Keratinocyte (primary cell): ENCODE results near the gene WDR27. TPM values are rescaled to one million over a fixed set of nuclear protein-coding genes. Genes with fewer than 3 reads are reported as not detected.

ENCODE experiments used
- DNase-seq: peaks from one replicate; pipeline ENCODE4 v3.0.0-alpha.2; 2011; ENCODE audit warnings: low read depth, missing footprints, low spot score
- FAIRE-seq: peaks from 2 replicates; lab custom pipeline; 2011; peaks lifted over from hg19 to GRCh38; lab: Jason Lieb, UNC
- H2AFZ ChIP-seq: 2 replicates; pipeline ENCODE4 v1.6.0; 2012; ENCODE audit warnings: low read length, control low read depth, inconsistent platforms; ENCODE audit not compliant: control insufficient read depth
- H3K27ac ChIP-seq: 2 replicates; pipeline ENCODE4 v1.5.1; 2011; ENCODE audit warnings: low read length; ENCODE audit not compliant: control insufficient read depth, insufficient read depth
- H3K27me3 ChIP-seq: 3 replicates; pipeline ENCODE4 v1.6.0; 2011; ENCODE audit warnings: low read length; ENCODE audit not compliant: control insufficient read depth, insufficient read depth; ENCODE audit errors: extremely low read depth
- H3K36me3 ChIP-seq, 2 experiments: 2 replicates in 1 of 2; 3 replicates in 1 of 2; pipeline ENCODE4 v1.5.1; 2011; ENCODE audit warnings: low read length in 2 of 2, mild to moderate bottlenecking in 1 of 2; ENCODE audit not compliant: control insufficient read depth in 2 of 2, insufficient read depth in 2 of 2; ENCODE audit errors: extremely low read depth in 1 of 2
- H3K4me1 ChIP-seq: 3 replicates; pipeline ENCODE4 v1.5.1; 2011; ENCODE audit warnings: low read length; ENCODE audit not compliant: control insufficient read depth, insufficient read depth; ENCODE audit errors: extremely low read depth
- H3K4me2 ChIP-seq: 3 replicates; pipeline ENCODE4 v1.6.0; 2011; ENCODE audit warnings: low read depth, low read length; ENCODE audit not compliant: control insufficient read depth, insufficient read depth; ENCODE audit errors: extremely low read depth
- H3K4me3 ChIP-seq, 3 experiments: fragments of 200-600 bp in 1 of 3; sonication (generic) in 1 of 3; 2 replicates in 2 of 3; 3 replicates in 1 of 3; pipeline ENCODE4 v1.5.1; 2011 to 2016; ENCODE audit warnings: low read length in 3 of 3, mild to moderate bottlenecking in 3 of 3, control low read depth in 2 of 3, inconsistent platforms in 1 of 3, low read depth in 1 of 3, mixed read lengths in 1 of 3, mixed run types in 1 of 3, moderate library complexity in 1 of 3; ENCODE audit not compliant: control insufficient read depth in 2 of 3, insufficient read depth in 2 of 3; ENCODE audit errors: extremely low read depth in 1 of 3
- H3K79me2 ChIP-seq: 2 replicates; pipeline ENCODE4 v1.6.0; 2012; ENCODE audit warnings: low read length; ENCODE audit not compliant: control insufficient read depth, insufficient read depth
- H3K9ac ChIP-seq: 3 replicates; pipeline ENCODE4 v1.6.0; 2011; ENCODE audit warnings: low read length; ENCODE audit not compliant: control insufficient read depth, insufficient read depth; ENCODE audit errors: extremely low read depth
- H3K9me1 ChIP-seq: 3 replicates; pipeline ENCODE4 v1.6.0; 2011; ENCODE audit warnings: low read length; ENCODE audit not compliant: control insufficient read depth, insufficient read depth; ENCODE audit errors: extremely low read depth
- H3K9me3 ChIP-seq: 2 replicates; pipeline ENCODE4 v1.5.1; 2012; ENCODE audit warnings: low read depth, low read length; ENCODE audit not compliant: control insufficient read depth
- H4K20me1 ChIP-seq: 3 replicates; pipeline ENCODE4 v1.6.0; 2011; ENCODE audit warnings: low read length; ENCODE audit not compliant: control insufficient read depth, insufficient read depth; ENCODE audit errors: extremely low read depth
- CTCF ChIP-seq, 3 experiments: IDR thresholded peaks in 1 of 3; conservative IDR thresholded peaks in 1 of 3; optimal IDR thresholded peaks in 1 of 3; 2 replicates in 2 of 3; 3 replicates in 1 of 3; pipeline versions ENCODE3 to v1.5.1; 2011; ENCODE audit warnings: low read length in 3 of 3, mild to moderate bottlenecking in 3 of 3, moderate library complexity in 2 of 3, control low read depth in 1 of 3, inconsistent platforms in 1 of 3; ENCODE audit not compliant: insufficient read depth in 2 of 3; ENCODE audit errors: extremely low read depth in 1 of 3
- EZH2 ChIP-seq: IDR thresholded peaks from one replicate; pipeline ENCODE4 v1.6.1; 2012; ENCODE audit warnings: inconsistent platforms, mild to moderate bottlenecking, low read length, moderate library complexity
- dilution Hi-C: fragments of 300-500 bp; cut with MboI; formaldehyde crosslinking; loops from one replicate; pipeline ENCODE4 v1.7.0; 2020; ENCODE audit warnings: low sequenced_read_pairs; ENCODE audit not compliant: extremely low pct_ligation_motif_present
- polyA plus RNA-seq, 5 experiments: library from polyadenylated mRNA; depleted of rRNA in 3 of 5; stranded (reverse) in 3 of 5; stranded (forward) in 1 of 5; unstranded in 1 of 5; fragments of >200 nt; gene quantifications; 1 replicate in 1 of 5; 2 replicates in 3 of 5; 3 replicates in 1 of 5; pipeline versions ENCODE4 v1.2.1 to v1.2.3, GENCODE V29; 2011 to 2012; ENCODE audit warnings: missing spikeins in 2 of 5, low read depth in 1 of 5, low replicate concordance in 1 of 5

The WDR27 gene
- polyA plus RNA-seq, 1 donor (not counting 4 experiments of a cell fraction or from before 2014, with no cell fraction given), result 17.8 TPM

- Histone ChIP-seq H2AFZ (no peak overlapping the region), H3K4me2 (no peak overlapping the region), H3K27ac (no peak overlapping the region), H3K36me3 (peaks cover 22 to 24% of the 10 kb centered on the region in 2 experiments), H4K20me1 (no peaks in the 10 kb centered on the region), H3K4me3 (no peak overlapping the region), H3K79me2 (no peaks in the 10 kb centered on the region), H3K9me3 (no peaks in the 10 kb centered on the region), H3K4me1 (no peaks in the 10 kb centered on the region), H3K9ac (no peak overlapping the region), H3K9me1 (no peaks in the 10 kb centered on the region), H3K27me3 (no peaks in the 10 kb centered on the region)
- no peak for DNase-seq
- no peak for FAIRE-seq
- TF ChIP-seq EZH2 (no peak), CTCF (optimal IDR thresholded peaks at IDR 0.05 in 1 of 3, IDR thresholded peaks at IDR 0.05 in 1 of 3, conservative IDR thresholded peaks at IDR 0.05 in 1 of 3; ENCODE audit: extremely low read depth in 1 of 3, insufficient read depth in 2 of 3, low read length in 3 of 3) (no peak)
- dilution Hi-C loops, result no loop called here
Observed at GRCh38 chr6:169659820-169660610, 41.8 kb downstream of the WDR27 start.

- no peak overlapping the region for H3K27ac ChIP-seq
- no peaks in the 10 kb centered on the region for H3K4me1 ChIP-seq
- H3K4me2 ChIP-seq, result no peak overlapping the region
- dilution Hi-C loops, result no loop called here
- H3K27me3 ChIP-seq, result no peaks in the 10 kb centered on the region
- H2AFZ ChIP-seq, result no peak overlapping the region
- TF ChIP-seq CTCF (optimal IDR thresholded peaks at IDR 0.05 in 1 of 3, IDR thresholded peaks at IDR 0.05 in 1 of 3, conservative IDR thresholded peaks at IDR 0.05 in 1 of 3; ENCODE audit: extremely low read depth in 1 of 3, insufficient read depth in 2 of 3, low read length in 3 of 3), result no peak
- TF ChIP-seq EZH2, result no peak
- no peak overlapping the region for H3K9ac ChIP-seq
- FAIRE-seq (no peak), DNase-seq (no peak)
- H3K36me3 ChIP-seq, result peaks cover 15 to 18% of the 10 kb centered on the region in 2 experiments
- H3K4me3 ChIP-seq, result no peak overlapping the region
- H3K9me1 ChIP-seq, result no peaks in the 10 kb centered on the region
- H4K20me1 ChIP-seq, result no peaks in the 10 kb centered on the region
- H3K9me3 ChIP-seq, result no peaks in the 10 kb centered on the region
- no peaks in the 10 kb centered on the region for H3K79me2 ChIP-seq
Observed at GRCh38 chr6:169657284-169657610, 44.6 kb downstream of the WDR27 start.
